ENCODE data around the gene ADCY3.

Gene ADCY3

DNA sequence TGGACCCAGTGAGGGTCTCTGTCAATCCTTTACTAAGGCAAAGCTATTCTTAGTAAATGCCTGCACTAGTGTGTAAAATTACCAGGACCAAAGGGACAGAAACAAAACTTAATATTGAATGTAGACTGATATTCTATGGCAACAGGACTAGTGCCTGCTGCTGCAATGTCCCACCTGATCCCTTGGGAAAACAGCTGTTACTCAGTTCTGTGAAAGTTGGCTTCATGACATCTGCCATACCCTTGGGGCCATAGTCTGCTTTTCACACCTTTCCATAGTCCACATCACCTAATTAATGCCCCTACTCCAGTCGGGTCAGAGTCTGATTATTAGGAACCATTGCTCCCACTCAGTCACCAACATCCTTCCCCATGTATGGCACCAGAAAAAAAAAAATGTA lies 37.2 kb upstream of the ADCY3 start:
- Histone ChIP-seq H3K27me3 (no peaks in the 10 kb centered on the region), H3K4me3 (ENCODE audit: low read depth, low read length) (no peak overlapping the region), H3K9me3 (no peaks in the 10 kb centered on the region), H3K36me3 (peaks cover 30% of the 10 kb centered on the region), H3K4me1 (no peaks in the 10 kb centered on the region)
- DNase-seq: no peak
- TF ChIP-seq, protein P1, sequence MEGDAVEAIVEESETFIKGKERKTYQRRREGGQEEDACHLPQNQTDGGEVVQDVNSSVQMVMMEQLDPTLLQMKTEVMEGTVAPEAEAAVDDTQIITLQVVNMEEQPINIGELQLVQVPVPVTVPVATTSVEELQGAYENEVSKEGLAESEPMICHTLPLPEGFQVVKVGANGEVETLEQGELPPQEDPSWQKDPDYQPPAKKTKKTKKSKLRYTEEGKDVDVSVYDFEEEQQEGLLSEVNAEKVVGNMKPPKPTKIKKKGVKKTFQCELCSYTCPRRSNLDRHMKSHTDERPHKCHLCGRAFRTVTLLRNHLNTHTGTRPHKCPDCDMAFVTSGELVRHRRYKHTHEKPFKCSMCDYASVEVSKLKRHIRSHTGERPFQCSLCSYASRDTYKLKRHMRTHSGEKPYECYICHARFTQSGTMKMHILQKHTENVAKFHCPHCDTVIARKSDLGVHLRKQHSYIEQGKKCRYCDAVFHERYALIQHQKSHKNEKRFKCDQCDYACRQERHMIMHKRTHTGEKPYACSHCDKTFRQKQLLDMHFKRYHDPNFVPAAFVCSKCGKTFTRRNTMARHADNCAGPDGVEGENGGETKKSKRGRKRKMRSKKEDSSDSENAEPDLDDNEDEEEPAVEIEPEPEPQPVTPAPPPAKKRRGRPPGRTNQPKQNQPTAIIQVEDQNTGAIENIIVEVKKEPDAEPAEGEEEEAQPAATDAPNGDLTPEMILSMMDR (IDR thresholded peaks at IDR 0.05; ENCODE audit: low read depth, low read length): no peak

DNA sequence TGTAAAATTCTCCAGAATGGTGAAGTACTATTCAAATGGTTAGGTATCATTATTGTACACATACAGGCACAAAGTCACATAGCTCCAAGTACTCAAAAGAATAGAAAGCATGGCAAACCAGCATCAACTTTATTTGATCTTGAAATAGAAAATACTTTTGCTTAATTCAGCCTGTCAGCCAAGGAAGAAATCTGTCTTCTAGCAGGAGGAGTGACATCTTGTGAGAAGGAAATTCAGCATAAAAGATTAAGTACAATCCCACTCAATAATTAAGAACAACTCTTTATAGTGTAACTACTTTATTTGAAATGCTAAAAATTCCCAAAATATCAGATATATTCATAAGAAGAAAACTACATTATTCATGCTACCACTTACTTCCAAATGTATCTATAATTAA lies 35.9 kb upstream of the ADCY3 start:
- TF ChIP-seq, protein P1 (IDR thresholded peaks at IDR 0.05; ENCODE audit: low read depth, low read length): no peak
- Histone ChIP-seq H3K36me3 (peaks cover 33% of the 10 kb centered on the region), H3K4me3 (ENCODE audit: low read depth, low read length) (no peak overlapping the region), H3K4me1 (no peaks in the 10 kb centered on the region), H3K27me3 (no peaks in the 10 kb centered on the region), H3K9me3 (no peaks in the 10 kb centered on the region)
- no peak for DNase-seq

DNA sequence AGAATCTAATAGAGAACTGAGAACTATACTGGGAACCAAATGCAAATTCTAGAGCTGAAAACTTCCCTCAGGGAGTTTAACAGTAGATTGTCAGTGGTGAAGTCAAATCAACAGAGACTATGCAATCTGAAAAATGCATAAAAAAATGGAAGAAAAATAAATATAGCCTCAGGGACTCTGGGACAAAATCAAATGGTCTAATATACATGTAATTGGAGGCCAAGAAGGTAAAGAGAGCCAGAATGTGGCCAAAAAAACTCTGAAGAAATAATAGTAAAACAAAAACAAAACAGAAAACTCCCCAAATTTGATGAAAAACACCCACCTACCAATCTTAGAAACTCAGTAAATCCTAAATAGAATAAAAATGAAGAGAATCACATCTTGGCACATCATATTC lies 35.2 kb upstream of the ADCY3 start:
- peaks cover 33% of the 10 kb centered on the region for H3K36me3 ChIP-seq
- no peak for DNase-seq
- no peaks in the 10 kb centered on the region for H3K9me3 ChIP-seq
- no peaks in the 10 kb centered on the region for H3K4me1 ChIP-seq
- no peak overlapping the region for H3K4me3 ChIP-seq (ENCODE audit: low read depth, low read length)
- TF ChIP-seq, protein P1 (IDR thresholded peaks at IDR 0.05; ENCODE audit: low read depth, low read length): no peak
- H3K27me3 ChIP-seq: no peaks in the 10 kb centered on the region

DNA sequence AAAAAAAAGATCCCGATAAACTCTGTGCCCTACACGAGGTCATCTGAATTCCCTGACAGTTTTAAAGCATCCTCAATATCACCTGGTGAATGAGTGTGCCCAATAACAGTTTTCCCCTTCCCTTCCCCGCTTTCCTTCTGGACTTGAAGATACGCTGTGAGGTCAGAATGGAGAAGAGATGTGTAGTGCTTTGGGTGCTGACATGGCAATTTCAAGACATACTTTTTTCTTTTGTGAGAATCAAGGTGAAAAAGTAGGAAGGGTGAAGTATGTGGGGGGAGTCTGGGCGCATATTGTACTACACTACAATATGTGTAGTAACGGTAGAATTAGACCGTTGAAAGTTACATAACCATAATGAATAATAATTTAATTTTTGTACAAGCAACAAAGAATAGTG lies 30.1 kb upstream of the ADCY3 start:
- no peak overlapping the region for H3K4me3 ChIP-seq (ENCODE audit: low read depth, low read length)
- no peaks in the 10 kb centered on the region for H3K27me3 ChIP-seq
- peaks cover 12% of the 10 kb centered on the region for H3K36me3 ChIP-seq
- TF ChIP-seq, protein P1 (IDR thresholded peaks at IDR 0.05; ENCODE audit: low read depth, low read length): no peak
- no peak for DNase-seq
- H3K9me3 ChIP-seq: no peaks in the 10 kb centered on the region
- H3K4me1 ChIP-seq: no peaks in the 10 kb centered on the region

DNA sequence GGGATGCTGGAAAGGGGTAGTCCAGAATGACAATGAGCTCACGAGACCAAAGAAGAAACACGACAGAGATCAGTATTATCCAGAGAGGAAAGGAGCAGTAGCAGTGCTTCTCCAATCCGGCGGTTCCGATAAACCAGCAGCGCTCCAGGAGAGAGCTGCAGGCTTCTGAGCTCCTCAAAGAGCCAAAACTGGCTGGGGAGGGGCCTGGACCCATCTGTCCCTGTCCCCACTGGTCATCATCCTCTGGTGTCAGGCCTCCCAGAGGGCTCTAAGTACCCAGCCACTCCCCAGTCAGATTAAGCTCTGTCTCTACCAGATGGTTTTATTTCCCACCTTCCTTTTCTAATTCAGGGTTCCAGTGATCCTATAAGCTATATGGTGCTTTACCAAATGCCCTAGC lies 28.5 kb upstream of the ADCY3 start:
- Histone ChIP-seq H3K4me3 (ENCODE audit: low read depth, low read length) (no peak overlapping the region), H3K27me3 (no peaks in the 10 kb centered on the region), H3K36me3 (peaks cover 9% of the 10 kb centered on the region), H3K9me3 (no peaks in the 10 kb centered on the region), H3K4me1 (no peaks in the 10 kb centered on the region)
- DNase-seq: no peak
- TF ChIP-seq, protein P1 (IDR thresholded peaks at IDR 0.05; ENCODE audit: low read depth, low read length): no peak

DNA sequence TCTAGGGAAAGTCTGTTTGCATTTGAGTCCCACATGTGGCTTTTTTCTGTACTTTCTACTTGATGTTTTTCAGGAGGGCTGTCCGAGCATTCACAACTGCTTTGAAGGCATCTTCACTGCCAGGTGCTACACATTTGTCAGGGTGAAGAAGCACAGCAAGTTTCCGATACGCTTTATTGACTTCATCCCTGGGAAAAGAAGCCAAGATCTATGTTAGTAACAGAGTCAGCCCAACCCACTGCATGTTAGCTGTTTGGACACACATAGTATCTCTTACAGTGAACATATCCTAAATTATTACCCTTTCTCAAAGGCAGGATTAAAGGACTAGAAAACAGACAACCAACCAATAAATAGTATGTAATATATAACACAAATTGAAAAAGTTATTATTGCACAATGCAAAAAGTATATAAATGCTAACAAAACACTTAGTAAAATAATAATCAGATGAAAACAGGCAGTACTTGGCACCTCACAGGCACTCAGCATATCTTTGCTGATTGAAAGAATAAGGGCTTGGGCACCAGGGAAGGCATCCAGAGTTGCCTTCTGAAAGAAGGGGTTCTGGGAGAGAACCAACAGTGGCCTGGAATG lies 27.6 kb upstream of the ADCY3 start:
- DNase-seq: no peak
- Histone ChIP-seq H3K9me3 (no peaks in the 10 kb centered on the region), H3K27me3 (no peaks in the 10 kb centered on the region), H3K4me3 (ENCODE audit: low read depth, low read length) (no peak overlapping the region), H3K4me1 (no peaks in the 10 kb centered on the region), H3K36me3 (peaks cover 9% of the 10 kb centered on the region)
- TF ChIP-seq, protein P1 (IDR thresholded peaks at IDR 0.05; ENCODE audit: low read depth, low read length): no peak

Measured in BE2C (cell line).